Measurements from ENCODE around the gene ZNF415. TPM values are rescaled to one million over a fixed set of nuclear protein-coding genes. Genes with fewer than 3 reads are reported as not detected.
A peak's percentile ranks its signal among the peaks of the same experiment; 100 is the strongest.
"Not testable (repeated sequence)": the region's sequence is repeated elsewhere in the genome, so short reads cannot be mapped to it uniquely, and the experiment has no call there.

Gene ZNF415
- total RNA-seq, 1 donor from 2014 or later = 13.8 TPM

- peak overlapping the region; percentile 86 for H3K27ac Mint-ChIP-seq
- peaks cover 21% of the 10 kb centered on the region for H3K36me3 Mint-ChIP-seq
Observed at GRCh38 chr19:53102206-53102755, 30.4 kb downstream of the ZNF415 start.

DNA sequence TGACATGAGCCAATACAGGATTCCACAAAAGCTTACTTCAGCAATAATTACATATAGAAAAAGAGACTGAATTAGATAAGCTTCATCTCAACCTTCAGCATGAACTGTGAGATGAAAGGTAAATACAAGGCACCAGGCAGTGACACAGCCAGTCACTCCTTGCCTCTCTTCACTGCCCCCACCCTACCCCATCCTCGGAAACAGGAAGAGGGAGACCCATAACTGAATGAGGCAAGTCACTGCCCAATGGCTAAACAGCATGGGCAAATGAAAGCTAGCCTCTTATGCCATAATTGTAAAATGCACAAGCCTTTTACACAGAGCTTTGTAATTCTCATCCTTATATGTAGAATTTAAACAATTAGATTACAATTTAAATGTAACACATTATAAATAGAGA lies 31.2 kb downstream of the ZNF415 start:
- no peak for TF ChIP-seq CTCF (IDR thresholded peaks at IDR 0.05; ENCODE audit: unreplicated experiment)
- Mint-ChIP-seq H3K27me3 (ENCODE audit: low read depth) (no peaks in the 10 kb centered on the region), H3K9me3 (no peaks in the 10 kb centered on the region), H3K4me3 (peak overlapping the region; percentile 79), H3K27ac (no peak overlapping the region), H3K4me1 (peaks cover 21% of the 10 kb centered on the region), H3K36me3 (peaks cover 16% of the 10 kb centered on the region)
- no peak for DNase-seq (ENCODE audit: low spot score in 2 of 2, unreplicated experiment in 2 of 2)

More at GRCh38 chr19:53102206-53102755, 30.4 kb downstream of the ZNF415 start:
- Mint-ChIP-seq H3K4me3 (peak overlapping the region; percentile 79), H3K4me1 (peaks cover 19% of the 10 kb centered on the region), H3K9me3 (no peaks in the 10 kb centered on the region), H3K27me3 (ENCODE audit: low read depth) (no peaks in the 10 kb centered on the region)
- DNase-seq (ENCODE audit: low spot score in 2 of 2, unreplicated experiment in 2 of 2) = no peak
- no peak for TF ChIP-seq CTCF (IDR thresholded peaks at IDR 0.05; ENCODE audit: unreplicated experiment)

- H3K27ac Mint-ChIP-seq; H3K9me3 Mint-ChIP-seq; DNase-seq (ENCODE audit: low spot score in 2 of 2, unreplicated experiment in 2 of 2); H3K27me3 Mint-ChIP-seq (ENCODE audit: low read depth); H3K4me3 Mint-ChIP-seq: not testable (repeated sequence)
- Mint-ChIP-seq H3K36me3 (peaks cover 21% of the 10 kb centered on the region), H3K4me1 (peaks cover 27% of the 10 kb centered on the region)
Observed at GRCh38 chr19:53098570-53098969, 34.1 kb downstream of the ZNF415 start.

- not testable (repeated sequence) for H3K27ac Mint-ChIP-seq; H3K9me3 Mint-ChIP-seq; DNase-seq (ENCODE audit: low spot score in 2 of 2, unreplicated experiment in 2 of 2); H3K4me3 Mint-ChIP-seq; H3K27me3 Mint-ChIP-seq (ENCODE audit: low read depth)
- peaks cover 24% of the 10 kb centered on the region for H3K36me3 Mint-ChIP-seq
- peaks cover 21% of the 10 kb centered on the region for H3K4me1 Mint-ChIP-seq
Observed at GRCh38 chr19:53096982-53097690, 35.6 kb downstream of the ZNF415 start.

DNA sequence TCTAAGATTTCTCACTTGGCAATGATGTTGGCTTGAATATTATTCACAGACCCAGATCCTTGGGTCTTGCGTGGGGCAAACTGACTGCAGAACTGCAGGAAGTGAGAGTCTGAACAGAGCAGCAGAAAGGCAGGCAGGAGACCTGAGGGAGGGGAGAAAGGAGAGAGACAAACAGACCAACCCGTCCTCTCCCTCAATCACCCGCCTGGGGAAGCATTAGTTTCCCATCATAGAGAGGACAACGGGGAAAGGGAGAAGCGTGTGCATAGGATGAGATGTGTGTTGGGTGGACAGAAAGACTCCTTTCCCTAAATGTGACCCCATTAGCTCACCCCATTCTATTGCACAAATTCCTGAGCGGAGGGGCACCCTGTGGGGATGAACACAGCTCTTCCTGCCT lies 36.1 kb downstream of the ZNF415 start:
- not testable (repeated sequence) for H3K9me3 Mint-ChIP-seq; H3K27ac Mint-ChIP-seq; H3K27me3 Mint-ChIP-seq (ENCODE audit: low read depth); H3K4me3 Mint-ChIP-seq; DNase-seq (ENCODE audit: low spot score in 2 of 2, unreplicated experiment in 2 of 2)
- H3K36me3 Mint-ChIP-seq = peaks cover 24% of the 10 kb centered on the region
- H3K4me1 Mint-ChIP-seq = peaks cover 17% of the 10 kb centered on the region

DNA sequence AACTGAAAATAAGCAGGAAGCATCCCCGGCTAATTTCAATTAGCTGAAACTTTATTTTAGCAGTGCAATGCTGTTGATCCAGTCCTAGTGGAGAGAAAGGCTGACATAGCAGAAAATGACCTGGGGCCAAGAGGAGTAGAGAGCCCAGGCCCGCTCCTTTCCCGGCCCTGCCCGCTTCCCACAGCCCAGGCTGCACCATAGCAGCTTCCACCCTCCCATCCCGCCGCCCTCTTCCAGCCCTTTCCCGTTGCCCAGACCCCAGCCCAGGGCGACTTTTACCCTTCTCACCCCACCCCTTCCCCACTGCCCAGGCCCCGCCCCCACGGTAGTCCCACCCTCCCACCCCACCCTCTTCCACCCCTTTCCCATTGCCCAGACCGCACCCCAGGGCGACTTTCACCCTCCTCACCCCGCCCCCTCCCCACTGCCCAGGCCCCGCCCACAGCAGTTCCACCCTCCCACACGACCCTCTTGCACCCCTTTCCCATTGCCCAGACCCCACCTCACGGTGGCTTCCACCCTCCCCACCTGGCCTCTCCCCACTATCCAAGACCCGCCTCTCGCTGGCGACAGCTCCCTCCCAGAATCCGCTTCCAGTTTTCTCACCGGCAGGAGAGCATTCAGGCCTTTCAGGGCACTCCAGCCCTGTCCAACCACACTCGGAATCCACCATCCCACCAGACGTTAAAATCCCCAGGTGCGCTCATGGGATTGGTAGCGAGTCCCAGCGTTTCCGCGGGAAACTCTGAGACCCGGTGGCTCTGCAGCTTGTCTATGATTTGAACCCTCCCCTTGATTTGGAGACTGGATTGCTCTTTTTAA lies 37.7 kb downstream of the ZNF415 start:
- peak overlapping the region; percentile 9 for H3K4me3 Mint-ChIP-seq
- H3K27me3 Mint-ChIP-seq (ENCODE audit: low read depth) = no peaks in the 10 kb centered on the region
- H3K4me1 Mint-ChIP-seq = peaks cover 13% of the 10 kb centered on the region
- H3K27ac Mint-ChIP-seq = peak overlapping the region; percentile 6
- TF ChIP-seq CTCF (IDR thresholded peaks at IDR 0.05; ENCODE audit: unreplicated experiment) = no peak
- no peak for DNase-seq (ENCODE audit: low spot score in 2 of 2, unreplicated experiment in 2 of 2)
- H3K9me3 Mint-ChIP-seq = no peaks in the 10 kb centered on the region
- peaks cover 34% of the 10 kb centered on the region for H3K36me3 Mint-ChIP-seq

DNA sequence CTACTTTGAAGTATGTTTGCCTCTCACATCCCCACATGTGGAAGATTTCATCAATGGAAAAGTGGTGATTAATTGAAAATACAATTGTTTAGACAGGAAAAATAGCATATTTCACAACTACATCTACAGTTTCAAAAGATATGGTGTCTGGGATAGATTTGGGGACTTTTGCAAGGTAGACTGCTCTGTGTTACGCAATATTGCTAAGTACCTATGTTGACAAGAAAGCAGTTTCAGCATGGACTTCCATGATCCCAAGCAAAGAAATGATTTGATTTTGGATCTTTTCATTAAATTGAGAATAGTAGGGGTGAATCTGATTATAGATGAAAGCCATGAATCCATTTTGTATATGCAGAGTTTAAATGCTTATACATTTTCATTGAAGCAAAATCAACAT lies 40.0 kb downstream of the ZNF415 start:
- Mint-ChIP-seq H3K4me3 (no peak overlapping the region), H3K4me1 (peaks cover 12% of the 10 kb centered on the region), H3K27me3 (ENCODE audit: low read depth) (no peaks in the 10 kb centered on the region), H3K36me3 (peaks cover 34% of the 10 kb centered on the region), H3K9me3 (no peaks in the 10 kb centered on the region), H3K27ac (no peak overlapping the region)
- TF ChIP-seq CTCF (IDR thresholded peaks at IDR 0.05; ENCODE audit: unreplicated experiment) = no peak
- DNase-seq (ENCODE audit: low spot score in 2 of 2, unreplicated experiment in 2 of 2) = no peak
